EL (cell line): ENCODE results near the gene SNCA.

Experiments
- DNase-seq: peaks from one replicate; pipeline ENCODE4 v3.0.0-alpha.2; 2016

The SNCA gene

GRCh38 chr4:89703829-89704590 lies 133.0 kb downstream of the SNCA start:
- no peak for DNase-seq

- DNase-seq, result no peak
These were observed 136.1 kb downstream of the SNCA start for GRCh38 chr4:89700766-89701423.

GRCh38 chr4:89685690-89686089 lies 151.3 kb downstream of the SNCA start:
- no peak for DNase-seq

GRCh38 chr4:89685277-89685676 lies 151.7 kb downstream of the SNCA start:
- no peak for DNase-seq

- DNase-seq, result no peak
These were observed 152.4 kb downstream of the SNCA start for GRCh38 chr4:89684536-89684935.

GRCh38 chr4:89682808-89683207 lies 154.2 kb downstream of the SNCA start:
- no peak for DNase-seq

GRCh38 chr4:89681671-89682070 lies 155.3 kb downstream of the SNCA start:
- DNase-seq, result no peak

- DNase-seq, result no peak
These were observed 155.7 kb downstream of the SNCA start for GRCh38 chr4:89681219-89681618.

GRCh38 chr4:89674876-89675459 lies 162.0 kb downstream of the SNCA start:
- DNase-seq, result no peak
